Measurements from ENCODE around the gene INSIG1.

- TF ChIP-seq CTCF (conservative IDR thresholded peaks at IDR 0.05; ENCODE audit: low read length): peak; percentile 64
- TF ChIP-seq EZH2phosphoT487 (IDR thresholded peaks at IDR 0.05; ENCODE audit: borderline replicate concordance): no peak
Measured at GRCh38 chr7:155356323-155357105, 58.8 kb downstream of the INSIG1 start.

All from Loucy (cell line).